HG02852 (cell line): ENCODE data around the gene ARL4A.
"Not testable (repeated sequence)": the region's sequence is repeated elsewhere in the genome, so short reads cannot be mapped to it uniquely, and the experiment has no call there.

Experiments used
- ATAC-seq: cut with Tn5 transposase; IDR thresholded peaks from one replicate; pipeline ENCODE4 v1.9.1; 2021; ENCODE audit warnings: mild to moderate bottlenecking, moderate library complexity; ENCODE audit not compliant: unreplicated experiment

Gene ARL4A

GRCh38 chr7:12661581-12661980, 25.9 kb upstream of the ARL4A start:
- ATAC-seq = no peak

GRCh38 chr7:12670000-12670729, 17.3 kb upstream of the ARL4A start:
- ATAC-seq = no peak

DNA sequence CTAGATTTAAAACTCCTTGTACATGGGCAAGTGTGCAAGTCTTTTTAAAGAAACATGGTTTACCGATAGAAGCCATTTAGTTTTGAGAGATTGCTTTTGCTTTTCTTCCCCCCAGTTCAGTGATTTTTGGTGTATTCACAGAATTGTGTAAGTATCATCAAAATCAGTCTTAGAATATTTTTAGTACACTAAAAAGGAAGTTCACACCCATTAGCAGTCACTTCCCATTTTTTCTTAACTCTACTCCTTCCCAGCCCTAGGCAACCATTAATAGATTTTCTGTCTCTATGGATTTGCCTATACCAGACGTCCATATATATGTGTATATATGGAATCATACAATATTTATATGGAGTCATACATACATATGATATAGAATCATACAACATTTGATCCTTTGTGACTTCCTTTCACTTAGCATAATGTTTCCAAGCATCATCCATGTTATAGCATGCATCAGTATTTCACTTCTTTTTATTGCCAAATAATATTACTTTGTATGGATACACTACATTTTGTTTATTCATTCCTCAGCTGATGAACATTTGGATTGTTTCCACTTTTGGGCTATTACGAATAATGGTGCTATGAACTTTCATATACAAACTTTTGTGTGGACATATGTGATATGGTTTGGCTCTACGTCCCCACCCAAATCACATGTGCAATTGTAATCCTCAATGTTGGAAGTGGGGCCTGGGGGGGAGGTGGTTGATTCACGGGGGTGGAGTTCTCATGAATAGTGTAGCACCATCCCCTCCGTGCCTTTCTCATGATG, 16.5 kb upstream of the ARL4A start:
- no peak for ATAC-seq

DNA sequence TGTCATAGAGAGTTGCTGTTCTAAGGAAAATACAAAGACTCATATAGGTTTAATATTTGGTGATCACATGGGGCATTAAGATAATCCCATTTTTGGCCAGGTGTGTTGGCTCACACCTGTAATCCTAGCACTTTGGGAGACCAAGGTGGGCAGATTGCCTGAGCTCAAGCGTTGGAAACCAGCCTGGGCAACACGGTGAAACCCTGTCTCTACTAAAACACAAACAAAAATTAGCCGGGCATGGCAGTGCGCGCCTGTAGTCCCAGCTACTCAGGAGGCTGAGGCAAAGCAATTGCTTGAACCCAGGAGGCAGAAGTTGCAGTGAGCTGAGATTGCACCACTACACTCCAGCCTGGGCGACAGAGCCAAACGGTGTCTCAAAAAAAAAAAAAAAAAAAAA, 14.0 kb upstream of the ARL4A start:
- not testable (repeated sequence) for ATAC-seq

DNA sequence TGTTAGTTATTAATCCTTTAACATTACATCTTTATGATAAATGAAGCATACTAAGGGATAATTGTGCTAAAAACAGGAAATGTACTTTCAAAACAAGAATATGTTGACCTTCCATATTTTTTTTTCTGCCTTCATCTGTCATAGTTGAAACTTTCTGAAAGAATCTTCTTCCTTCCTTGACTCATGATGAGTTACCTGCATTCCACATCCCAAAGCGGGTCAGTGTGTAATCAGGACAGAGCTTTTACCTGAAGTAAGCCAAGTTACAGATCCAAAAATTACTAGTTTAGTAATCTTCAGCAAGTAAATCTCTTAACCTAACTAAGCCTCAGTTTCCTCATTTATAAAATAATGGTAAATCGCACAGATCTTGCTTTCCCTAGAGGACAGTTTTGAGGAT, 13.4 kb upstream of the ARL4A start:
- ATAC-seq = no peak

GRCh38 chr7:12674861-12675260, 12.6 kb upstream of the ARL4A start:
- ATAC-seq = peak; percentile 65

GRCh38 chr7:12683678-12684585, 3.5 kb upstream of the ARL4A start:
- no peak for ATAC-seq

DNA sequence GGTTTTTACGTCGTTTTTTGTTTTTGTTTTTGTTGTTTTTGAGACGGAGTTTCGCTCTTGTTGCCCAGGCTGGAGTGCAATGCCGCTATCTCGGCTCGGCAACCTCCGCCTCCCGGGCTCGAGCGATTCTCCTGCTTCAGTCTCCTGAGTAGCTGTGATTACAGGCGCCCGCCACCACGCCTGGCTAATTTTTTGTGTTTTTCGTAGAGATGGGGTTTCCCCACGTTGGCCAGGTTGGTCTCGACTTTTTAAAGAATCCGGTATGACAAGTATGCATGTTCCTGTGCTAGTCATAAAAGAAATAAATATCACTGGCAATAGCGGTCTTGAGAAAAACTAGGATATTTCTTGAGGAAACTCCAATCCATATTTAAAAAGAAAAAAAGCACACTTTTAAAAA, 2.7 kb upstream of the ARL4A start:
- ATAC-seq = no peak

DNA sequence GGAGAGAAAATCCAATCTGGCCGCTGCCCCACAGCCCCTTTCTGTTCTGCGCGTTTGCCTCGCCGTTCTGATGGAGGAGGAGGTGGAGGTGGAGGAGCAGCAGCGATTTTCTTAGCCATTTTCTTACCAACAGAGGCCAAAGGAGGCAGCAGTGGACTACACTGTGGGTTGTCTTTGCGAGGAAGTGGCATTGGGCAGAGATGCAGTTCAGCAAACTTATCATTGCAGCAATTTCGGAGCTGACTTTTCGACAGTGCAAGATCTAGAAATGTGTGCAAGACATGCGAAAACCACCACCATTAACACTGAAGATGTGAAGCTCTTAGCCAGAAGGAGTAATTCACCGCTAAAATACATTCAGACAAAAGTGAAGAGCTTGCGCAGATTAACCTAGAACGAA, 1.9 kb upstream of the ARL4A start:
- ATAC-seq = no peak

DNA sequence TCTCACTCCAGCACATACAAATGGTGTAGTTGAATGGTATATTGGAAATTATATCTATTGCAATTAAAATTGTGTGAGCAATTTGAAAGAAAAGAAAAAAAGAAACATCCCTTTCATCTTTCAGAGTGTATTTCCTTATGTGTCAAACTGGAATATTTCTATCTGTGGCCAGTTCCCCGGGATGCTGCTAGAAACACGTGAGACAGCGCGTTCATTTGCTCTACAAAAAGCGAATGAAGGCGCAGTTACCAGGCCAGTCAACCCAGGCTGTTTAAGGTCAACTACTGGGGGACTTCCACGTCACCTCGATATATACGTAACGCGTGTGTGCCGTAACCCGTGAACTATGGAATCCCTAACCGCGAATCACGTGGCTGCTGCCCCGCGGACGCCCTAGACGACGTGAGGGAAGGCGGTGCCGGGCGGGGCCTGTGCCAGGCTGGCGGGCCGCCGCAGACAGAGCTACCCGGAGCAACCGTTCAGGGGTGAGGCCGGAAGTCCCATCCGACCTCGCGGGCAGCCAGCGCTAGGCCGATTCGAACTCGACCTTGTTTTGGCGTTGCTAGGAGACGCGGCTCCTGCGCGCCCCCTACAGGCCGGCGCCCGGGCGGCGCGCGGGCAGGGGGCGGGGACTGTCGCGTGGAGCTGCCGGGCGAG, 1.1 kb upstream of the ARL4A start:
- peak; percentile 85 for ATAC-seq

- ATAC-seq = no peak
Measured at GRCh38 chr7:12687718-12688171, 312 bp downstream of the ARL4A start.

GRCh38 chr7:12688485-12689170, 1.2 kb downstream of the ARL4A start:
- not testable (repeated sequence) for ATAC-seq

- no peak for ATAC-seq
Measured at GRCh38 chr7:12689451-12689850, 2.0 kb downstream of the ARL4A start.

DNA sequence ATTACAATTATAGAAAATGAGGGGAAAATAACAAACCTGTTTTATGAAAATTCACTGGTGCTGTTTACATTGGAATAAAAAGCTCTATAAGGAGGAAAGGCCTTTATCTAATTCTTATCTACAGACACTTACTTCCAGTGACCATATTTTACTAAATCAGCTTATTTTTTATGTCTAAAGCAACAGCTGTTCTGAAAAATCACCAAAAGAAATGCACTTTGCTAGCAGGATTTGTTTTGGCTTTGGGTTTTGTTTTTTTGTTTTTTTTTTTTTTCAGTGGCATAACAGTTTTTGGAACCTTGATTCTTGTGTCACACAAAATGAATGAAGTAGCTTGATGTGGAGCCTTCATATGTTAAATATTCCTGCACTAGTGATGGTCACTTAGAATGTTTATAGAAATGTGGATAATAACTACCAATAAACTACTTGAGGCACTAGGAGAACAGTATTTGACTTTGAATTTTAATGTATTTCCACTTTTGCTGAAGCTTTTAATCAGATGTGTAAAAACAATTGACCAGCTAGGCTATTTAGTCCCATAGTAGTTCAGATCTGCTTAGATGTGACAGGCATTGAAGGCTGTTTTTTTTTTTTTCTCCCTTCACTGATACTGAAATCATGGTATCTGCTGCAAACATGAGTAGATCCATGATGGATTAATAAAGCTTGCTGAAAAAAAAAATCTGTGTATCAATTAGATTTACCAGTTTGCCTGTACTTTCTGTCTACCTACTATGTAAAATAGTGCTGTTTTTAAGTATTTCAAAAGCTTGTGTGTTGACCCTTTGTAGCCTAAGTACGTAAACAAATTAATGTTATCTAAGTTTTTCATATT, 2.8 kb downstream of the ARL4A start:
- ATAC-seq = no peak

DNA sequence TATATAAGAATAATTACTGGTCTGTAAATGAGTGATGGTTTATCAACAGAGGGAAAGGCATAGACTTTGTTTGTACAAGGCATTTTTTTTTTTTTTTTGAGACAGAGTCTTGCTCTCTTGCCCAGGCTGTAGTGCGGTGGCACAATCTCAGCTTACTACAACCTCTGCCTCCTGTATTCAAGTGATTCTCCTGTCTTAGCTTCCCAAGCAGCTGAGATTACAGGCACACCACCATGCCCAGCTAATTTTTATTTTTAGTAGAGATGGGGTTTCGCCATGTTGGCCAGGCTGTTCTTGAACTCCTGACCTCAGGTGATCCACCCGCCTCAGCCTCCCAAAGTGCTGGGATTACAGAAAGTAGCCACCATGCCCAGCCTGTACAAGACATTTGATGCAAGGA, 4.0 kb downstream of the ARL4A start:
- ATAC-seq = not testable (repeated sequence)

- ATAC-seq = no peak
Measured at GRCh38 chr7:12692035-12692434, 4.6 kb downstream of the ARL4A start.

- no peak for ATAC-seq
Measured at GRCh38 chr7:12692479-12693259, 5.2 kb downstream of the ARL4A start.

DNA sequence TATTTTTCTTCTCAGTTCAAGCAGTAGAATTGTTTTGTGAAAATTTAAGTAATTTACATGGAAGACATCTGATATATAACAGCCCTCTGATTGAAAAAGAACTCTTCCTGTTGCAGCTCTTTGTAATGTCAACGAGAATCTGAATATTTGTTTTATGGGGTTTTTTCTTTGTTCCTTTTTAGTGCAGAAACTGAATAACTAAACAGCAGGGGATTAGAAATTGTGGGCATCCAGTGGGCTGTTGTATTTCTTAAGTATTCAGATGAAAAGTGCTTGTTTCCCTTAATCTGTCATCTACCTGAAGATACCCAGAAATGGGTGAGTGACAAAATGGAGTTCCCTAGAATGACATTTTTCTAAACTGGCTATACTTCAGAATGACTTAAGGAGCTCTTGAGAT, 7.4 kb downstream of the ARL4A start:
- ATAC-seq = no peak

- no peak for ATAC-seq
Measured at GRCh38 chr7:12695965-12696364, 8.5 kb downstream of the ARL4A start.
